Karpas-422 (cell line): Measurements from ENCODE around the gene THSD4. TPM values are rescaled to one million over a fixed set of nuclear protein-coding genes. Genes with fewer than 3 reads are reported as not detected.

Source experiments
- DNase-seq: peaks from one replicate; pipeline ENCODE4 v3.0.0-alpha.2; 2015
- H2AFZ ChIP-seq: fragments of 200-600 bp; sonication (generic); 2 replicates; pipeline ENCODE4 v1.6.1; 2014; ENCODE audit warnings: antibody characterized with exemption, low read length, mixed read lengths
- H3K27ac ChIP-seq: fragments of 200-600 bp; sonication (generic); 2 replicates; pipeline ENCODE4 v1.5.1; 2014; ENCODE audit warnings: mild to moderate bottlenecking, low read length, moderate library complexity
- H3K27me3 ChIP-seq: fragments of 200-600 bp; sonication (generic); 2 replicates; pipeline ENCODE4 v1.6.1; 2014; ENCODE audit warnings: low read length, mixed read lengths
- H3K36me3 ChIP-seq: fragments of 200-600 bp; sonication (generic); 2 replicates; pipeline ENCODE4 v1.6.1; 2014; ENCODE audit warnings: low read length, mixed read lengths; ENCODE audit not compliant: insufficient read depth
- H3K4me1 ChIP-seq: fragments of 200-600 bp; sonication (generic); 2 replicates; pipeline ENCODE4 v1.6.1; 2014; ENCODE audit warnings: mild to moderate bottlenecking, low read length, mixed read lengths
- H3K4me2 ChIP-seq: fragments of 200-600 bp; sonication (generic); 2 replicates; pipeline ENCODE4 v1.6.1; 2014; ENCODE audit warnings: low read length, low read depth, mild to moderate bottlenecking; ENCODE audit not compliant: poor library complexity, severe bottlenecking
- H3K4me3 ChIP-seq: fragments of 200-600 bp; sonication (generic); 2 replicates; pipeline ENCODE4 v1.5.1; 2014; ENCODE audit warnings: mild to moderate bottlenecking, antibody characterized with exemption, low read length, mixed read lengths
- H3K79me2 ChIP-seq: fragments of 200-600 bp; sonication (generic); 2 replicates; pipeline ENCODE4 v1.6.1; 2014; ENCODE audit warnings: mild to moderate bottlenecking, low read length, mixed read lengths
- H3K9ac ChIP-seq: fragments of 200-600 bp; sonication (generic); 2 replicates; pipeline ENCODE4 v1.6.0; 2014; ENCODE audit warnings: low read length
- H3K9me2 ChIP-seq: fragments of 200-600 bp; sonication (generic), shearing (Covaris generic); replicated peaks from 2 replicates; pipeline ENCODE4 v1.6.0; 2014; ENCODE audit warnings: mild to moderate bottlenecking, low read length, moderate library complexity; ENCODE audit not compliant: insufficient read depth
- H3K9me3 ChIP-seq: fragments of 300-700, 200-600 bp; sonication (generic); 2 replicates; pipeline ENCODE4 v1.6.1; 2014; ENCODE audit warnings: low read length, mixed read lengths
- H4K20me1 ChIP-seq: fragments of 200-600 bp; sonication (generic); 2 replicates; pipeline ENCODE4 v1.6.1; 2014; ENCODE audit warnings: mild to moderate bottlenecking, antibody characterized with exemption, low read length, low read depth; ENCODE audit not compliant: insufficient read depth
- total RNA-seq: library from RNA; depleted of rRNA; stranded (reverse); fragments of >200 nt; shearing (Covaris generic); gene quantifications from 2 replicates; pipeline ENCODE4 v1.2.3, GENCODE V29; 2014; ENCODE audit warnings: low replicate concordance

Gene THSD4
- total RNA-seq, 1 experiment from 2014 or later = 0.11 TPM

DNA sequence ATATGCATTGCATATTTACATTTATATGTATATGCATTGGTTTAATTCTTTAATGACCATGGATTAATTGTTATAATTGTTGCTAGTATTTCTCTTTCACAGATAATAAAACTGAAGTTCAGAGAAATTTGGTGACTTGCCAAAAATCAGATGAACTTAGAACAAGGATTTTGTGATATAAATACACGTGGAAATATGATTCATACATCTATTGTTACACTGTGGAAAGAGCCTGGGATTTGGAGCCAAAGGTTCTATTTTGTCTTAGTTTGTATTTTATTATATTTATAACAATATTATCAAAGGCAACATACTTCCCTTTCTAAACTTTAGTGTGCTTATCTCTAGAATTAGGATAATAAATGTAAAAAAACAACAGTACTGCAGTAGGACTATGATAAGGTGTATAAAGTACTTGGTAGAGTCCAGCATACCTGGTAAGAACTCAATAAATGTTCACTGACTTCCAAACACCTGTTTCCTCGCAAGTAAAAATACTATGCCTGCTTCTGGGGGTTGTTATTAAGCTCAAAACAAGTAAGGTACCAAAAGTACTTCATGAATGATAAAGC, 342.9 kb downstream of the THSD4 start:
- no peak overlapping the region for H3K9ac ChIP-seq
- no peak overlapping the region for H3K4me2 ChIP-seq
- H4K20me1 ChIP-seq = no peaks in the 10 kb centered on the region

DNA sequence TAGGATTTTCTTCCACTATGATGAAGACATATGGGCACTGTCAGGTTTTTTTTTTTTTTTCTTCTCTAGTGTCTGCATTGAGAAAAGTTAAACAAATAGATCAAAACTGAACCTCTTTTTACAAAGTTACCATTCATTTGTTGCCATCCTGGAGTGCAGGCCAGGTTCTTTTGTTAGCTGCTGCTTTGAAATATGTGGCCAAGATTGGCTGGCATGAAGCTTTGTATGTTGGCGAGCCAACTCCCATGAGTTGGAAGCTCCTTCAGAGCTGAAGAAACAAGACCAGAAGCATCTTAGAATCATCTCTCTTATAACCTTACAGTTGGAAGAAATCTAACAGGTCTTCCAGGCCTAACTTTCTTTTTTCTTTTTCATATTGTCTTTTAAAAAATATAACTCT, 346.5 kb downstream of the THSD4 start:
- Histone ChIP-seq H2AFZ (no peak overlapping the region), H3K9ac (no peak overlapping the region), H3K4me3 (no peak overlapping the region), H3K9me3 (no peaks in the 10 kb centered on the region), H3K4me1 (peaks cover 13% of the 10 kb centered on the region), H3K9me2 (no peaks in the 10 kb centered on the region), H3K27ac (no peak overlapping the region), H3K79me2 (no peaks in the 10 kb centered on the region), H4K20me1 (no peaks in the 10 kb centered on the region), H3K36me3 (no peaks in the 10 kb centered on the region), H3K4me2 (no peak overlapping the region), H3K27me3 (no peaks in the 10 kb centered on the region)
- no peak for DNase-seq

More for the DNA sequence above, 342.9 kb downstream of the THSD4 start:
- Histone ChIP-seq H3K27me3 (no peaks in the 10 kb centered on the region), H3K4me3 (no peak overlapping the region), H3K36me3 (no peaks in the 10 kb centered on the region), H3K27ac (no peak overlapping the region), H3K9me2 (no peaks in the 10 kb centered on the region), H3K9me3 (no peaks in the 10 kb centered on the region), H3K4me1 (peaks cover 24% of the 10 kb centered on the region), H3K79me2 (no peaks in the 10 kb centered on the region), H2AFZ (0 out of 2 replicates have a peak overlapping the region, but pooled peaks have one; percentile 7)
- DNase-seq = no peak

DNA sequence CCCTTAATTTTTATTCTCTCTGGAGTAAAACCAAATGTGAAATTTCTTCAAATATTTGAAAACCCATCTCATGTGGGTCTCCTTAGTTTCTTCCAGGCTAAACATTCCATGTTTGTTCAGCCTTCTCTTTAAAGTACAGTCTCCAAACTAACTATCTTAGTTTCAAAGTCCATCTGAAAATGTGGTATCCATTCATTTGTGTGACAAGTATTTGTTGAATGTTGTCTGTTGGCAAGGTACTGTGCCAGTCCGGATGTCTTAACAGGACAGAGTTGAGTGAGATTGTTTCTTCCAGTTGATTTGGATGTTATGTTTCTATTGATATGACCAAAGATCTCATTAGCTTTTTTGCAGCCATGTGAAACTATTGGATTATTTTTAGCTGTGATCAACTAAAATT, 347.4 kb downstream of the THSD4 start:
- Histone ChIP-seq H3K9me3 (no peaks in the 10 kb centered on the region), H3K27ac (no peak overlapping the region), H3K36me3 (no peaks in the 10 kb centered on the region), H3K79me2 (no peaks in the 10 kb centered on the region), H3K27me3 (no peaks in the 10 kb centered on the region), H3K4me3 (no peak overlapping the region), H3K4me2 (no peak overlapping the region), H3K4me1 (peaks cover 13% of the 10 kb centered on the region), H3K9me2 (no peaks in the 10 kb centered on the region), H4K20me1 (no peaks in the 10 kb centered on the region), H2AFZ (no peak overlapping the region), H3K9ac (no peak overlapping the region)
- DNase-seq = no peak

DNA sequence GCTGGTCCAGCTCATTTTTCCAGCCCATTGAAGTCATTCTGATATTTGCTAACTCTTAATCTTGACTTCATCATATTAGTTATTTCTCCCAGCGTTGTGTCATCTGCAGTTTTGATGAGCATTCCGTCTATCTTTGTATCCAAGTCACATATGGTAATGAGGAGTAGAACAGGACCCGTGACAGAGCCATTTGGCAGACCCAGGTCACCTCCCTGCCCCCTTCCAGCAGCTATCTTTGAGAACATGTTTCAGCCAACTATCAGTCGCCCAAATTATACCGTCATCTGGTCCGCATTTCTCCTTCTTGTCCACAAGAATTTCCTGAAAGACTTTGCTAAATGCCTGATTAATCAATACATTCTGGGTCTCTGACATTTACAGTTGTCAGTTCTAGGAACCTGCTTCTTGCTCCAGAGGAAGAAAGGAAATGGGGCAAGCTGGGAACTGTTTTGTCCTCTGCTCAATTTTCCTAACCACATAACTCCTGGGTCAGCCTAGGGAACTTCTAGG, 347.9 kb downstream of the THSD4 start:
- H4K20me1 ChIP-seq = no peaks in the 10 kb centered on the region
- no peak overlapping the region for H3K4me2 ChIP-seq
- no peaks in the 10 kb centered on the region for H3K36me3 ChIP-seq
- no peaks in the 10 kb centered on the region for H3K9me2 ChIP-seq
- no peak overlapping the region for H3K27ac ChIP-seq
- H2AFZ ChIP-seq = no peak overlapping the region
- no peak overlapping the region for H3K9ac ChIP-seq
- no peaks in the 10 kb centered on the region for H3K9me3 ChIP-seq
- H3K4me1 ChIP-seq = peaks cover 13% of the 10 kb centered on the region
- no peaks in the 10 kb centered on the region for H3K27me3 ChIP-seq
- DNase-seq = no peak
- H3K4me3 ChIP-seq = no peak overlapping the region
- H3K79me2 ChIP-seq = no peaks in the 10 kb centered on the region

DNA sequence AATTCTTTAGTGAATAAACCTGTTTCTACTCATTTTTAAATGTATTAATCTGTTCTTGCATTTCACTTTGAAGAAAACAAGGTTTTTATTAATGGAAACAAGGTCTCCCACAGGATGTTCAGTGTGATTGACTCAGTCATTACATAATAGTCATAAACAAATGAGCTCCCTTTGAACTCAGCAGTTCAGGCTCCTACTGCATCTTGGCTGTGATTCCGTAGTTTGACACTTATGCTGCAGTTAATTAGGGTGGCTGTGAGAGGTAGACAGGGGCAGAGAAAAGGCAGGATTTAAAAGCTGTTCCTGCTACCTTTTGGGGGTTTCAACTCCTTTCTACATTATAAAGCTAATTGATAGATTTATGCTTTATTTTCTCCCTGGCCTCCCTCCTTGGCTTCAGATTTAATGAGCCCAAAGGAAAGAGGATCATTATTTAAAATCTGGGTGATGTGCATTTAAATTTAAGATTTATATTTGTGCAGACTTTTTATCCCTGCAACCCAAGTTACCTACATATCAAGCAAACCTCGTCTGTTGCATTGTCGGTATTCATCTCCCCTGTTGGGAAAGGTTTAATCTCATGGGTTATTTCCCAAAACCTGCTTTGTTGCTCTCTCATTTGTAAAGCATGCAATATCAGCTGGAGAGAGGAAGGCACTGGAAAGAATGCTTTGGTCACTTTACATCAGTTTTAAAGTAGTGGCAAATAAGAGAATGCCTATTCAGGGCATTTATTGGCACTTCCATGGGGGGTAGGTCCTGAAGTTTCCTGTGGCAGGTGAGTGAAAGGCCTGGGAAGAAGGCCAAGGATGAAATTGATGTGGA, 350.1 kb downstream of the THSD4 start:
- peaks cover 13% of the 10 kb centered on the region for H3K4me1 ChIP-seq
- no peaks in the 10 kb centered on the region for H3K36me3 ChIP-seq
- H3K27me3 ChIP-seq = no peaks in the 10 kb centered on the region
- H2AFZ ChIP-seq = no peak overlapping the region; the same call in 1 of the 2 replicates
- DNase-seq = no peak
- no peaks in the 10 kb centered on the region for H3K9me3 ChIP-seq
- H4K20me1 ChIP-seq = no peaks in the 10 kb centered on the region
- H3K79me2 ChIP-seq = no peaks in the 10 kb centered on the region
- H3K9ac ChIP-seq = no peak overlapping the region
- H3K9me2 ChIP-seq = no peaks in the 10 kb centered on the region
- peak overlapping the region; percentile 38 for H3K4me2 ChIP-seq
- no peak overlapping the region for H3K4me3 ChIP-seq
- H3K27ac ChIP-seq = no peak overlapping the region

DNA sequence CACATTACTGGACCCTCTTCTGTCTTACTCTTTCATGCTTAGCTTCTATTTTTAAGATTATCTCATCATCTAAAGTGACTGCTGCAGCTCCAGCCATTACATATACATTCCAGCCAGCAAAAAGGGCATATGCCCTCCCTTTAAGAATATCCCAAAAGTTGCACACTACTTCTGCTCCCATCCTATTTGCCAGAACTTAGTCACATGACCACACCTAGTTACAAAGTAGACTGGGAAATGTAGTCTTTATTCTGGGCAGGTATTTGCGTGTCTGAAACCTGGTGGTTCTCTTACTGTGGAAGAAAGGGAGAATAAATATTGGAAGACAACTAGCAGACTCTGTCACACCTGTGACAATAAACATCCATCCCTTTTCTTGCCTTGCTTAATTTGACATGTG, 353.4 kb downstream of the THSD4 start:
- Histone ChIP-seq H4K20me1 (no peaks in the 10 kb centered on the region), H2AFZ (no peak overlapping the region), H3K4me3 (no peak overlapping the region), H3K9me3 (no peaks in the 10 kb centered on the region), H3K36me3 (no peaks in the 10 kb centered on the region), H3K9me2 (no peaks in the 10 kb centered on the region), H3K79me2 (no peaks in the 10 kb centered on the region), H3K9ac (no peak overlapping the region), H3K27me3 (no peaks in the 10 kb centered on the region), H3K27ac (no peak overlapping the region), H3K4me1 (peaks cover 40% of the 10 kb centered on the region), H3K4me2 (no peak overlapping the region)
- DNase-seq = no peak

DNA sequence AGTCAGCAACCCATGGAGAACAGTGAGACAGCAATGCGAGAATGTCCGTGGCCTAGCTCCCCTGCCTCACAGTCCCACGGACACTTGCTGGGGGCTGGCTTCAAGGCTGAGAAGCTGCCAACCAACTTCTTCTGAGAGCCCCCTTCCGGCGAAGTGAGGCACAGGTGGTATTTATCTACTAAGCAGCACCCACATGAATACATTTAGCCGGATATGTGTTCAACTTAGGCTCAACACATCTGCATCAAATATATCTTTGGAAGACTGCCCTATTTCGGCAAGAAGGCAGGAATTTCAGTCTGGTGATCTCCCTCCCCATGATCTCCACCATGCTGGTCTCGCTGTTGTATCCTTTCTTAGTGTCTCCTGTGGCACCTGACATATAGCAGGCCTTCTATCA, 354.1 kb downstream of the THSD4 start:
- Histone ChIP-seq H4K20me1 (no peaks in the 10 kb centered on the region), H3K27me3 (no peaks in the 10 kb centered on the region), H3K9me3 (no peaks in the 10 kb centered on the region), H3K9ac (no peak overlapping the region), H3K27ac (no peak overlapping the region), H3K4me1 (peaks cover 43% of the 10 kb centered on the region), H3K36me3 (no peaks in the 10 kb centered on the region), H2AFZ (no peak overlapping the region), H3K79me2 (no peaks in the 10 kb centered on the region), H3K9me2 (no peaks in the 10 kb centered on the region), H3K4me3 (no peak overlapping the region), H3K4me2 (no peak overlapping the region)
- no peak for DNase-seq

DNA sequence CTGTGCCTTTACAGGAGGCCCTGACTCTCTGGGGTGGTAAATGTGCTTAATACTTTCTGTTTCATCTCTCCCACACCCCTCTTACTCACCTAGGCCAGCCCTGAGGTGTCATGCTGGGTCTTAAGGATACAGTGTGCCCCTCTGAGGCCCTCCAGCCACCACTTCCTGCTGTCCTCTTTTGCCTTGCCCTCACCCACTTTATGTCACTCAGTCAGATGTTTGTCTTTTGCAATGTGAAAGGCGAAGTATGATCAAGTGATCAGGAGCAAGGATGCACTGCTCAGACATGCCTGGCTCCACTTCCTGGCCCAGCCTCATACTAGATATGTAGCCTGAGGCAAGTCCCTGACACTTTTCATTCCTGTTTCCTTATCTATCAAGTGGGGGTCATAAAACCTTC, 356.1 kb downstream of the THSD4 start:
- H3K4me2 ChIP-seq = no peak overlapping the region
- peak overlapping the region; percentile 44; the same call in 1 of the 2 replicates for H2AFZ ChIP-seq
- H3K36me3 ChIP-seq = no peaks in the 10 kb centered on the region
- H3K4me1 ChIP-seq = peaks cover 30% of the 10 kb centered on the region
- no peaks in the 10 kb centered on the region for H3K9me3 ChIP-seq
- H3K27ac ChIP-seq = peak overlapping the region; percentile 75; the same call in 1 of the 2 replicates
- H3K9me2 ChIP-seq = no peaks in the 10 kb centered on the region
- H3K27me3 ChIP-seq = no peaks in the 10 kb centered on the region
- no peak overlapping the region for H3K9ac ChIP-seq
- H3K79me2 ChIP-seq = no peaks in the 10 kb centered on the region
- H3K4me3 ChIP-seq = no peak overlapping the region
- H4K20me1 ChIP-seq = no peaks in the 10 kb centered on the region
- DNase-seq = no peak
